ENCODE data around the gene REL. TPM values are rescaled to one million over a fixed set of nuclear protein-coding genes. Genes with fewer than 3 reads are reported as not detected.

The REL gene
- total and polyA plus RNA-seq, 8 donors, result 0.60 to 74.1 (median 4.4) TPM

DNA sequence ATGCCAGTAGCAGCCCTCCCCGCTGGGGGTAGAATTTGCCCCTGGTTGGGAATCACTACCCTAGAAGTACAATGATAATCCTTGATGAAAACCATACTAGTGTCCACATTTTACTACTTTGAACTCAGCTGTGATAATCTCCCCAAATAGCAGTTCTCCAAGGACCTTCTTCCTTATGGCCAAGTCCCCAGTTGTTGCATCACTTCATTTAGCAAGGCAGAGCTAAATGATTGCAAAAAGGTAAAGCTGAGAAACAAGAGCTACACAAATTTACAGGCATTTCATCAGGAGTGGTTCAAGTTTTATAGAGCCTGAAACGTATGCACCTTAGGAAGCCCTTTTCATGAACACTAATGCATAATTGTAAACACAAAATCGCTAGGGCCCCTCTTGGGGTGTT, 44.9 kb upstream of the REL start:
- Histone ChIP-seq H3K27me3 (peaks cover 0 to 6% (median 0%) of the 10 kb centered on the region in 3 donors), H3K36me3 (no peaks in the 10 kb centered on the region), H3K27ac (no peak overlapping the region), H3K4me1 (no peaks in the 10 kb centered on the region), H3K4me3 (no peak overlapping the region), H3K9me3 (no peaks in the 10 kb centered on the region)
- 76 to 84% (median 80%) methylated on average over 3 of the region's 3 CpGs for WGBS, 5 donors
- DNase-seq, result no peak
- no peak for TF ChIP-seq POLR2A (IDR thresholded peaks at IDR 0.05)
- intact Hi-C loops (cut with DNase I; ENCODE audit: low total_unique reads), result no loop called here

GRCh38 chr2:60837123-60837522, 44.3 kb upstream of the REL start:
- DNase-seq, result no peak
- no peaks in the 10 kb centered on the region for H3K9me3 ChIP-seq
- peaks cover 0 to 6% (median 0%) of the 10 kb centered on the region in 3 donors for H3K27me3 ChIP-seq
- WGBS, 5 donors, result 67 to 84% (median 78%) methylated on average over 1 of the region's 1 CpG
- TF ChIP-seq POLR2AphosphoS5 (IDR thresholded peaks at IDR 0.05) (no peak), POLR2A (IDR thresholded peaks at IDR 0.05) (no peak), EP300 (IDR thresholded peaks at IDR 0.05) (no peak)
- TF ChIP-seq, protein P1, sequence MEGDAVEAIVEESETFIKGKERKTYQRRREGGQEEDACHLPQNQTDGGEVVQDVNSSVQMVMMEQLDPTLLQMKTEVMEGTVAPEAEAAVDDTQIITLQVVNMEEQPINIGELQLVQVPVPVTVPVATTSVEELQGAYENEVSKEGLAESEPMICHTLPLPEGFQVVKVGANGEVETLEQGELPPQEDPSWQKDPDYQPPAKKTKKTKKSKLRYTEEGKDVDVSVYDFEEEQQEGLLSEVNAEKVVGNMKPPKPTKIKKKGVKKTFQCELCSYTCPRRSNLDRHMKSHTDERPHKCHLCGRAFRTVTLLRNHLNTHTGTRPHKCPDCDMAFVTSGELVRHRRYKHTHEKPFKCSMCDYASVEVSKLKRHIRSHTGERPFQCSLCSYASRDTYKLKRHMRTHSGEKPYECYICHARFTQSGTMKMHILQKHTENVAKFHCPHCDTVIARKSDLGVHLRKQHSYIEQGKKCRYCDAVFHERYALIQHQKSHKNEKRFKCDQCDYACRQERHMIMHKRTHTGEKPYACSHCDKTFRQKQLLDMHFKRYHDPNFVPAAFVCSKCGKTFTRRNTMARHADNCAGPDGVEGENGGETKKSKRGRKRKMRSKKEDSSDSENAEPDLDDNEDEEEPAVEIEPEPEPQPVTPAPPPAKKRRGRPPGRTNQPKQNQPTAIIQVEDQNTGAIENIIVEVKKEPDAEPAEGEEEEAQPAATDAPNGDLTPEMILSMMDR (IDR thresholded peaks at IDR 0.05), result no peak
- H3K27ac ChIP-seq, result no peak overlapping the region
- no peaks in the 10 kb centered on the region for H3K4me1 ChIP-seq
- H3K4me3 ChIP-seq, result no peak overlapping the region
- H3K36me3 ChIP-seq, result no peaks in the 10 kb centered on the region
- intact Hi-C loops (cut with DNase I; ENCODE audit: low total_unique reads), result no loop called here

DNA sequence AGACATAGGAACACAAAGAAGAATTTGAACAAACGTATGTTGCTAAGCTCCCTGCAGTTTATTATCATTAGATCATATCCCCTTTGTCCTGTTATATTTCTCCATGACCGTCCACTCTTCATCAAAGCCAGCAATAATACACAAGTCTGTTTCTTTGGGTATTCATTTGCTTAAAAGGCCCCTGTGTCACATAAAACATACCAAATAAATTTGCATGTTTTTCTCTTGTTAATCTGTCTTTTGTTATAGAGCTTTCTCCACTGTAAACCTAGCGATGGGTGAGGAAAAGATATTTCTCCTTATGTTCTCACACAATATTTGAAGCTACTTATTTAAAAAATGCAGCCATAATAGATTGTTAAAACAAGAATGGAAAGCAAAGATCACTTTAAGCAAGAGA, 42.9 kb upstream of the REL start:
- TF ChIP-seq, protein P1 (IDR thresholded peaks at IDR 0.05), result no peak
- no peak for TF ChIP-seq POLR2A (IDR thresholded peaks at IDR 0.05)
- Histone ChIP-seq H3K9me3 (no peaks in the 10 kb centered on the region), H3K27me3 (peaks cover 0 to 6% (median 0%) of the 10 kb centered on the region in 3 donors), H3K4me1 (no peaks in the 10 kb centered on the region), H3K27ac (no peak overlapping the region), H3K4me3 (no peak overlapping the region), H3K36me3 (no peaks in the 10 kb centered on the region)
- DNase-seq, result no peak
- WGBS, 5 donors, result 58 to 66% (median 59%) methylated on average over 3 of the region's 3 CpGs
- intact Hi-C loops (cut with DNase I; ENCODE audit: low total_unique reads), result no loop called here

- Histone ChIP-seq H3K36me3 (no peaks in the 10 kb centered on the region), H3K27me3 (peaks cover 0 to 5% (median 0%) of the 10 kb centered on the region in 3 donors), H3K9me3 (no peaks in the 10 kb centered on the region), H3K4me3 (no peak overlapping the region), H3K4me1 (no peaks in the 10 kb centered on the region), H3K27ac (no peak overlapping the region)
- TF ChIP-seq, protein P1 (IDR thresholded peaks at IDR 0.05), result no peak
- TF ChIP-seq EP300 (IDR thresholded peaks at IDR 0.05) (no peak), POLR2AphosphoS5 (IDR thresholded peaks at IDR 0.05) (no peak), POLR2A (IDR thresholded peaks at IDR 0.05) (no peak)
- intact Hi-C loops (cut with DNase I; ENCODE audit: low total_unique reads), result no loop called here
- WGBS, 5 donors, result 79 to 92% (median 90%) methylated on average over 9 of the region's 9 CpGs
- no peak for DNase-seq
These were observed 42.1 kb upstream of the REL start for GRCh38 chr2:60839126-60839813.

DNA sequence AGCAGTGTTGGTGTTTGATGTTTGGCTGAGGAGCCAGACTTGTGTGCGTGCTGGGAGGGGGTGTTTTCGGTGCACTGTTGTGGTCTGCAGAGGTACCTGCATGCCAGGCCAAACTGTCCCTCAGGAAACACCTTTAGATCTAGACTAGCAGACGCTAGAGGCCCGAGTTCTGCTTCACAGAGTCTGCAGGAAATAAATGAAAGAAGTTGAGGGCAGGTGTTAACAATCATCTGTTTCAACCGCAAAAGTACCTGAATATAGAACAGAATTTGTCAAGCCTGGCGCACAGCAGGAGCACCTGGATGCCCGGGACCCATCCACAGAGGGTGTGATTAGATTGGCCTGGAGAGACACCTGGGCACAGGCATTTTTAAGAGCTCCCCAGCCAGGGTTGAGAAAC, 40.5 kb upstream of the REL start:
- H3K27me3 ChIP-seq, result no peaks in the 10 kb centered on the region
- intact Hi-C loops (cut with DNase I; ENCODE audit: low total_unique reads), result no loop called here
- no peaks in the 10 kb centered on the region for H3K9me3 ChIP-seq
- TF ChIP-seq, protein P1 (IDR thresholded peaks at IDR 0.05), result no peak
- no peak for TF ChIP-seq POLR2AphosphoS5 (IDR thresholded peaks at IDR 0.05)
- no peak for TF ChIP-seq POLR2A (IDR thresholded peaks at IDR 0.05)
- TF ChIP-seq EP300 (IDR thresholded peaks at IDR 0.05), result no peak
- no peak overlapping the region for H3K4me3 ChIP-seq
- no peaks in the 10 kb centered on the region for H3K36me3 ChIP-seq
- H3K4me1 ChIP-seq, result no peaks in the 10 kb centered on the region
- peak in 1 of 2 donors; percentile 11 for DNase-seq
- no peak overlapping the region for H3K27ac ChIP-seq
- 60 to 75% (median 71%) methylated on average over 7 of the region's 7 CpGs for WGBS, 5 donors

Measured in stomach (tissue), 9 donors.